HUDEP-2 (cell line): ENCODE measurements around the gene STUB1.
A peak's percentile ranks its signal among the peaks of the same experiment; 100 is the strongest.

Experiments
- DNase-seq, 76 experiments: peaks; one replicate each; lab custom pipeline; 2025; ENCODE audit not compliant: unreplicated experiment in 76 of 76; lab: John Stamatoyannopoulos, UW

Gene STUB1

DNA sequence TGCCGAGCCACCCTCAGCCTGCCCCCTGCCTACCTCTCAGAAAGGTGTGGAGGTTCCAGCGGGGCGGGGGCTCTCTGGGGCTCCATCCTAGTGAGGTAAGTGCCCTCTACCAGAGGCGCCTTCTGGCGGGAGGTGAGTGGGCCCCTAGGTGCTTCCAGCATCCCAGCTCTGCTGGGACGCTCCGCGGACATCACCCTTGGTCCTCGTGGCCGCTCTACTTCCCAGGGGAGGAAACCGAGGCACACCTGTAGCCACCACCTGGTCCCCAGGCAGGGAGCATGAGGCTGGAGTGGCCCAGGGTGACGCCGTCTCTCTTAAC lies 37.2 kb upstream of the STUB1 start:
- DNase-seq = no peak

DNA sequence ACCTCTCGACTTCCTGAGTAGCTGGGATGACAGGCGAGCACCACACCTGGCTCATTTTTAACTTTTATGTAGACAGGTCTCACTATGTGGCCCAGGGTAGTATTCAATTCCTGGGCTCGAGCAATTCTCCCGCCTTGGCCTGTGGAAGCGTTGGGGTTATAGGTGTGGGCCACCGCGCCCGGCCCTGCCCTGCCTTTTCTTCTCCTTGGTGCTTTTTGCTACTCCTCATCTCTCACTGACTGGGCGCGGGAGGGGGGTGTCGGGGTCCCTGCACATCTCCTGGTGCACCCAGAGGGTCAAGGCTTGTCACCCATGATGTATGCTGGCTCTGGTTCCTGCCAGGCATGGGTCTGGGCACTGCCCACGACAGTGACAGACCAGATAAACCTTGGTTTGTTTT lies 35.7 kb upstream of the STUB1 start:
- no peak for DNase-seq

DNA sequence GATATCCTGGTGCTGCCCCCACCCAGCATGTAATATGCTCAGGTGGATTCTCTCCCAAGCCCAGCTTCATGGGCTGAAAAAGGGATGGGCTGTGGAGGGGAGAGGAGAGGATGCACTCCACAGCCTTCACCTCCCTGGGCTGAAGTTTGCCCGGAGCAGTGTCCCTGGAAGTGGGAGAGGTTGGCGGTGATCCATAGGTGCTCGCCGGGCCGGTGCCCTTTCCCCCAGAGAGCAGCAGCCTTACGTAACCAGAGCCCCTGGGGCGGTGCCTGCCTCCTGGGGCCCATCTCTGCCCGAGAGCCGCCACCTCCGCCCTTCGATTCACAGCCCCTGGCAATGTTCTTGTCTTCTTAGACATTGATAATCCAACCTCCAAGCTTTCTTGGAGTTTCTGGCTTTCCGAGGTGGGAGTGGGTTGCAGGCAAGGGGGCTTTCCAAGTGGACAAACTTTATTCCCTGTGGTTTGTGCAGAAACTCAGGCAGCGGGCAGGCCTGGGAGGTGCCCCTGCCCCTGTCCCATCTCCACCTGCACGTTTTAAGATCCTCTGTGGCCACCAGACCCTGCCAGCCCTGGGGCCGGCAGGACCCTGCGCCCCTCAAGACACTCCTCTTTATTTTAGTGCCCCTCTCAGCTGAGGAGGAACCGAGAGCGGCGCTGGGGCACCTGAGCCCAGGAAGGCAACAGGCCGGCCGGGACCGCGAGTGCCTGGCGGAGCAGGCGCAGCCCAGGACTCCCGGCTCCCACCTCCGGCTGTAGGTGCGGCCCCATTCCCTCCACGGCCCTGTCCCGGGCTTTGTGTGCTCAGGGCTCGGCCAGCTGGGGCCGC lies 34.1 kb upstream of the STUB1 start:
- no peak for DNase-seq

- DNase-seq = no peak
These were observed 33.5 kb upstream of the STUB1 start for GRCh38 chr16:646679-647172.

GRCh38 chr16:647173-647902 lies 32.9 kb upstream of the STUB1 start:
- no peak for DNase-seq

- peak in 60 of 76 experiments; percentile 8 to 76 (median 52) for DNase-seq
These were observed 32.0 kb upstream of the STUB1 start for GRCh38 chr16:648071-648780.

- DNase-seq = peak in 74 of 76 experiments; percentile 30 to 94 (median 88)
These were observed 31.2 kb upstream of the STUB1 start, which contains the start of gene WDR90 for GRCh38 chr16:648781-649589. TSS of gene WDR90 (plus strand) at chr16:649365. CDS start at chr16:649417, 52 bp downstream.

DNA sequence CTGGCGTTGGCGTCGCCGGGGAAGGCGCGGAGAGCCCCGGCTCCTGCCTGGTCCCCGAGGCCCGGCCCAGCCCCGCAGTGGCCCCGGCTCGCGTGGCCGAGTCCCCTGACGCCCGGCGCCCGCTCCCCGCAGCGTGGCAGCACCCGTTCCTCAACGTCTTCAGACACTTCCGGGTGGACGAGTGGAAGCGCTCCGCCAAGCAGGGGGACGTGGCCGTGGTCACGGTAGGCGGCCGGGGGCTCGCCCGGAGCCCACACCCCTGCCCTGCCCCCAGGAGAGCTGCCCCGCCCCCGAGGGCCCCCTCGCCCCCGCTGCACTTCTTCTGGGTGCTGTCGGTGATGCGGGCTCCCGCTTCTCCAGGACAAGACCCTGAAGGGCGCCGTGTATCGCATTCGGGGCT lies 30.6 kb upstream of the STUB1 start:
- peak in 2 of 76 experiments; percentile 16 to 31 for DNase-seq

DNA sequence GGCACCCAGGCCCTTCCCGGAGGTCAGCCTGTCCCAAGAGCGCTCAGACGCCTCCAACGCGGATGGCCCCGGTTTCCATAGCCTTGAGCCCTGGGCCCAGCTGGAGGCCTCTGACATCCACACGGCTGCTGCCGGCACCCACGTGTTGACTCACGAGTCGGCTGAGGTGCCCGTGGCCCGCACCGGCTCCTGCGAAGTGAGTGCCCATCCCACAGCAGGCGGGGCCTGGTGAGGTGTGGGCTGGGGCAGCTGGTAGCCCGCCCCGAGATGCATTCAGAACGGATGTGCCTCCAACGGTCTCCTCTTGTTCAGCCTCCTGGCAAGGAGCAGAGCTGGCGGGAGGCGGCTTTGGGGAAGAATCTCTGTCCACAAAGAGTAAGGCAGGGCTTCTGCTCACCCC lies 28.4 kb upstream of the STUB1 start:
- no peak for DNase-seq

GRCh38 chr16:652454-653305 lies 27.5 kb upstream of the STUB1 start:
- no peak for DNase-seq

DNA sequence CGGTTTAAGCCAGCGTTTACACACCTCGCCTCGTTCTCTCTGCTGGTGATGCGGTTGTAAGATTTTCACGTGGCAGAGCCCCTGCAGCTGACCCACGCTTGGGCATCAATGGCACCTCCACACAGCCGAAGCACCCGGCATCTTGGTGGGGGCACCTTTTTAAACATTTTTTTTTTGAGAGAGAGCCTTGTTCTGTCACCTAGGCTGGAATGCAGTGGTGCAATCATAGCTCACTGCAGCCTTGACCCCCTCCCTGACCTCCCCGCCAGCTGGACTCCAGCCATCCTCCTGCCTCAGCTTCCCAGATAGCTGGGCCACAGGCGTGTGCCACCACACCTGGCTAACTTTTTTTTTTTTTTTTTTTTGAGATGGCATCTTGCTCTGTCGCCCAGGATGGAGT lies 26.2 kb upstream of the STUB1 start:
- no peak for DNase-seq

DNA sequence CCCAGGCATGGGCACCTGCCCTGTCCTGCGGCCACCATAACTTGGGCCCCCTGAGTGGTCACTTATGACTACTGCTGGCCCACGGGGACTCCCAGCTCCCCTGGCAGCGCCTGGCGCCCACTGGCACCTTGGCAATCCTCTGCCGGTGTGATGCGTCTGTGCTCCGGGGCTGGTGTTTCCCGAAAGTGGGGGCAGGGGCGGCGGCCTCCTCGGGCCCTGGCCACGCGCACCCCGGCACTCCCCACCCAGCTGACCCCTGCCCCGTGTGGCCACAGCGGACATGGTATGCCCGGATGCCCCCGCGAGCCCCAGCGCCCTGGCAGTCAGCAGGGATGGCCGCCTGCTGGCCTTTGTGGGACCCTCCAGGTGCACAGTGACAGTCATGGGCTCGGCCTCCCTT lies 22.7 kb upstream of the STUB1 start:
- DNase-seq = no peak

- no peak for DNase-seq
These were observed 21.3 kb upstream of the STUB1 start for GRCh38 chr16:658679-659571.

GRCh38 chr16:659618-660017 lies 20.6 kb upstream of the STUB1 start:
- no peak for DNase-seq

DNA sequence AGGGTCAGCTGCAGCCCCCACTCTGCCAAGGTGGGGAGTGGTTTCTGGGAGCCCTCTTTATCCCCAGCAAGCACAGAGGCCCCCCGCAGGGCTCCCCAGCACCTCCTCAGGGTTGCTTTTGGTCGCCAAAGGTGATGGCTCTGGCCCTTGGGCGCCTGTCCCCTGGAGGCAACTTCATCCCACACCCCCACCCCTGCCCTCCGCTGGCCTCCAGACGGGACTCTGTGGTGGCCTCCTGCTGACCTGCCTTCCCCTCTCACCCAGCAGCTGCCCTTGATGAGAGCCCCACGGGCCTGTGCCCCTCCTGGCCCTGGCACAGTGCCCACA lies 20.1 kb upstream of the STUB1 start:
- DNase-seq = no peak

- peak in 72 of 76 experiments; percentile 43 to 92 (median 85) for DNase-seq
These were observed 19.6 kb upstream of the STUB1 start for GRCh38 chr16:660459-661183.

DNA sequence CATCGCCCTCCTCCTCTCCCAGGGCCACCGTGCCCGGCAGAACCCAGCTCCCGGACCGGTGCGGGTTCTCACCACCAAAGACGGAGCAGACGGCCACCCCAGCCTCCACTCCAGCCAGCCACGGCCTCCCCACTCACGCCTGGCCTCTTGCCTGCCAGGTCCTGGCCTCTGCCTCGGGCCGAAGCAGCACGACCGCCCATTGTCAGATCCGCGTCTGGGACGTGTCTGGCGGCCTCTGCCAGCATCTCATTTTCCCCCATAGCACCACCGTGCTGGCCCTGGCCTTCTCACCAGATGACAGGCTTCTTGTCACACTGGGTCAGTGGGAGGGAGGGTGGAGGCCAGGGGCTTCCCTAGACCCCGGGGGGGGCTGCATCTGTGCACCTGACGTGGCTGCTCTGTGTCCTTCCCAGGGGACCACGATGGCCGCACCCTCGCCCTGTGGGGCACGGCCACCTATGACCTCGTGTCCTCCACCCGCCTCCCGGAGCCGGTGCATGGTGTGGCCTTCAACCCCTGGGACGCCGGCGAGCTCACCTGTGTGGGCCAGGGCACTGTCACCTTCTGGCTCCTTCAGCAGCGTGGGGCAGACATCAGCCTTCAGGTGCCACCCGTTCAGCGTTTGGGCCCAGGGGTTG lies 18.9 kb upstream of the STUB1 start:
- no peak for DNase-seq

GRCh38 chr16:662095-662494 lies 18.1 kb upstream of the STUB1 start:
- no peak for DNase-seq
